ENCODE measurements around the gene SAAL1. TPM values are rescaled to one million over a fixed set of nuclear protein-coding genes. Genes with fewer than 3 reads are reported as not detected.

SAAL1 gene
- total RNA-seq, 1 experiment from 2014 or later = 43.5 TPM

DNA sequence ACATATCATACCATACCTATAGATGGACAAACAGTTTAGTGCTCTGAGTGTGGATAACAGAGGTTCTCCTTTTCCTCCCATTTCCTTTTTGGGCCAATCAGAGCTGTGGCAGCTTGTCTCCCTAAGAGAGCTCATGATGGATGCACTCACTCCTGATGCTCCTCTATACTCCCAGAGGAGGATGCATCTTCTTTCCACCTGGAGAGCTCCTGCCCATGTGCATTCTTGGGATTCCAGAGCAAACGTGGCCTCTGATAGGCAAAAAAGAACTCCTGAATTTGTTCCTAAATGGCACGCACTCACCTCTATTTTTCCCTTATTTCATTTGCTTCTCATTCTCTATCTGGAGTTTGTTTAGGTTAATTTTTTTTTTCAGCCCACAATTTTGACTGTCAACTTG is 29.4 kb upstream of the SAAL1 start:
- no peak overlapping the region for H3K56ac ChIP-seq (ENCODE audit: insufficient read length, low read depth, low read length)
- no peaks in the 10 kb centered on the region for H3K79me1 ChIP-seq (ENCODE audit: insufficient read depth, low read depth, low read length, poor library complexity, severe bottlenecking)
- peak; percentile 34 for DNase-seq
- Mint-ChIP-seq H3K9me3 (peaks cover 2 to 8% of the 10 kb centered on the region in 2 experiments; a peak in 2 of 5 replicates), H3K4me1 (peaks cover 14 to 16% of the 10 kb centered on the region in 2 experiments), H3K27me3 (ENCODE audit: low read depth) (peaks cover 2% of the 10 kb centered on the region; the same call in 1 of the 2 replicates), H3K4me3 (no peak overlapping the region), H3K27ac (peak overlapping the region in 1 of 3 experiments; percentile 72; a peak in 2 of 7 replicates), H3K36me3 (ENCODE audit: insufficient read depth in 1 of 3, low read depth in 3 of 3) (no peaks in the 10 kb centered on the region)
- no peak overlapping the region for H2BK15ac ChIP-seq (ENCODE audit: low read depth, low read length)
- H4K91ac ChIP-seq (ENCODE audit: insufficient read length, low read depth, low read length) = no peak overlapping the region
- no peak overlapping the region for H2AFZ ChIP-seq (ENCODE audit: low read length)
- peaks cover 9% of the 10 kb centered on the region for H3K4me1 ChIP-seq (ENCODE audit: insufficient read depth, low read length)
- H3K23me2 ChIP-seq (ENCODE audit: insufficient read length, low read depth, low read length, poor library complexity, severe bottlenecking) = no peaks in the 10 kb centered on the region
- no peak overlapping the region for H4K5ac ChIP-seq (ENCODE audit: insufficient read length, low read depth, low read length)
- H3K27me3 ChIP-seq (ENCODE audit: insufficient read depth, low read length) = no peaks in the 10 kb centered on the region
- H2BK20ac ChIP-seq (ENCODE audit: low read depth, low read length, poor library complexity, severe bottlenecking) = no peak overlapping the region
- H3K79me2 ChIP-seq (ENCODE audit: insufficient read depth, low read length) = no peaks in the 10 kb centered on the region
- no peak overlapping the region for H2BK5ac ChIP-seq (ENCODE audit: insufficient read length, low read length)
- H2BK12ac ChIP-seq (ENCODE audit: insufficient read length, low read depth, low read length) = no peak overlapping the region
- no peak overlapping the region for H2BK120ac ChIP-seq (ENCODE audit: low read depth, low read length, poor library complexity, severe bottlenecking)
- H4K8ac ChIP-seq (replicated peaks; ENCODE audit: insufficient read length, low read depth, low read length) = no peak overlapping the region
- no peak overlapping the region for H3K18ac ChIP-seq (ENCODE audit: insufficient read length, low read depth, low read length)
- H4K20me1 ChIP-seq (ENCODE audit: control insufficient read depth, insufficient read depth, insufficient read length) = no peaks in the 10 kb centered on the region
- no peak overlapping the region for H3K9ac ChIP-seq (ENCODE audit: extremely low read depth, insufficient read length, low read length)
- no peak overlapping the region for H3K23ac ChIP-seq (ENCODE audit: insufficient read length, low read depth, low read length)
- H3K14ac ChIP-seq (ENCODE audit: insufficient read depth, low read length) = no peak overlapping the region
- WGBS (ENCODE audit: extremely low coverage, insufficient read length, low lambda C conversion rate) = no CpG with 5 or more reads among the region's 2 CpGs
- H3K27ac ChIP-seq (ENCODE audit: insufficient read length, low read depth, low read length) = no peak overlapping the region
- H2AK5ac ChIP-seq (ENCODE audit: insufficient read length, low read length) = no peak overlapping the region
- TF ChIP-seq, protein P1, sequence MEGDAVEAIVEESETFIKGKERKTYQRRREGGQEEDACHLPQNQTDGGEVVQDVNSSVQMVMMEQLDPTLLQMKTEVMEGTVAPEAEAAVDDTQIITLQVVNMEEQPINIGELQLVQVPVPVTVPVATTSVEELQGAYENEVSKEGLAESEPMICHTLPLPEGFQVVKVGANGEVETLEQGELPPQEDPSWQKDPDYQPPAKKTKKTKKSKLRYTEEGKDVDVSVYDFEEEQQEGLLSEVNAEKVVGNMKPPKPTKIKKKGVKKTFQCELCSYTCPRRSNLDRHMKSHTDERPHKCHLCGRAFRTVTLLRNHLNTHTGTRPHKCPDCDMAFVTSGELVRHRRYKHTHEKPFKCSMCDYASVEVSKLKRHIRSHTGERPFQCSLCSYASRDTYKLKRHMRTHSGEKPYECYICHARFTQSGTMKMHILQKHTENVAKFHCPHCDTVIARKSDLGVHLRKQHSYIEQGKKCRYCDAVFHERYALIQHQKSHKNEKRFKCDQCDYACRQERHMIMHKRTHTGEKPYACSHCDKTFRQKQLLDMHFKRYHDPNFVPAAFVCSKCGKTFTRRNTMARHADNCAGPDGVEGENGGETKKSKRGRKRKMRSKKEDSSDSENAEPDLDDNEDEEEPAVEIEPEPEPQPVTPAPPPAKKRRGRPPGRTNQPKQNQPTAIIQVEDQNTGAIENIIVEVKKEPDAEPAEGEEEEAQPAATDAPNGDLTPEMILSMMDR (conservative IDR thresholded peaks at IDR 0.05) = no peak
- H3K9me3 ChIP-seq (ENCODE audit: control insufficient read depth, low read depth, low read length) = no peaks in the 10 kb centered on the region
- H3K4me2 ChIP-seq (ENCODE audit: insufficient read depth, insufficient read length, low read length) = no peak overlapping the region
- H3T11ph ChIP-seq (ENCODE audit: low read length) = no peak overlapping the region
- H3K4ac ChIP-seq (ENCODE audit: low read depth, low read length) = no peak overlapping the region

All from H9 (cell line).